ENCODE data around the gene TNS4.
A peak's percentile ranks its signal among the peaks of the same experiment; 100 is the strongest.

TNS4 gene

DNA sequence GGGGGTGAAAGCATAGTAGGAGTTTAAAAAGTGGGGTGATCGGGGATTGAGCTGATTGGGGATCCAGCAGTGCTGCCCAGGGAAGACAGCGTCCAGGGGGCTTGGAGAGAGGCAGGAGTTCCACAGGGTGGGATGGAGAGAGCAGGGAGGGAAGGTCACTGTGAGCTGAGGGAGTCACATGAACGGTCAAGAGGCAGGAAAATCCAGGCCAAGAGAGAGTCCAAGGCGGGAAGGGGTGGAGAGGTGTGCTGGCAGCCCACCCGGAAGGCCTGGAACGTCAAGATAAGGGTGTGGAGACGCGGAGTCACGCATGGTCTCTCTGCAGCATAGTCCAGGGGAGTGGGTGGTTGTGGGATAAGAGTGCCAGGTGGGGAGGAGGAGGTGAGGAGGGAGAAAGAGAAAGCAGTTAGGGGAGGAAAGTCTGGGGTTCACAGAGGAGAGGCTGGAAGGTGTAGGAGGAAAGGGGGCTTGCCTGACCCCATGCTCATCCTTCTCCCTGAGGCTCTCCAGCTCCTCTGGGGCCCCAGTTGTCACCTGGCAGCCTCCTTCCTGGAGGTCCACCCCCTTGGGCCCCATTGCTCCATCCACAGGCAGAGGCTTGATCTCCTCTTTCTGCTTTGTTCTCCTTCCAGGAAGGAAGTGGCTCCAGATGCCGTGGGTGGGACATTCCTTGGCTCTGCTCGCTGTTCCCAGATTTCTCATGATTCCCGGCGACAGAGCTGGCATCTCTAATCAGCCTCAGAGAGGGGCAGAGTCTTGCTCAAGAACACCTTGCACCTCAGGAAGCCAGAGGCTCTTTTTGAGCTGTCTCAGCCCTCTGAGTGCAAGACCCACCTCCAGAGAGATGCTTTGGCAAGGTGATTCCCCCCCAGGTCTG is 35.1 kb upstream of the TNS4 start:
- DNase-seq (ENCODE audit: low read depth) = peak; percentile 80

DNA sequence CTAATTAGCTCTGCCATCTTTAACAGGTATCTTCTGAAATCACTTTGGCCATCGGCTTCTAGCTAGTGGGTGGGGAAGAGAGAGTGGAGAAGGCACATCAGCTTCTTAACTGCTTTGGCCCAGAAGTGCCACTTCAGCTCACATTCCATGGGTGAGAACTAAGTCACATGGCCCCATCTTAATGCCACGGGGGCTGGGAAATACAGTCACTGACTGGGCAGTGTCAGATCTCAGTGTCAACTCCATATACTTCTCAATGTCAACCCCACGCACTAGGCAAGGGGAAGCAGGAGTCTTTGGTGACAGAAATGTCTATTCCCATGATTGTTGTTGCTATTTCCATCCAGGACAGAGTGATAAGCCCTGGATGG is 34.5 kb upstream of the TNS4 start:
- peak; percentile 75 for DNase-seq (ENCODE audit: low read depth)

DNA sequence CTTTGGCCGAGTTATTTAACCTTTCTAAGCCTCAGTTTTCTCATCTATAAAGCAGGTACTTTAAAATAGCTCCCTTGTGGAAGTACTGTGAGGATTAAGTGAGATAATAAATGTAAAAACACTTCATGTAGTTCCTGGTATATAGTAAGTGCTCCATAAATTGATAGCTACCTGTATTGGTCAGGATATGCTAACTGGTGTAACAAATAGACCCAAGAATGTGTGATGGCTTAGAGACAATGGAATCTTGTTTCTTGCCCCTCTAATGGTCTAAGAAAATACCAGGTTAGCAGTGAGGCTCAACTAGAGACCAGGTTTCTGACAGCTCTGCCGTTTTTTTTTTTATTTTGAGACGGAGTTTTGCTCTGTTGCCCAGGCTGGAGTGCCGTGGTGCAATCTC is 34.0 kb upstream of the TNS4 start:
- DNase-seq (ENCODE audit: low read depth) = no peak

DNA sequence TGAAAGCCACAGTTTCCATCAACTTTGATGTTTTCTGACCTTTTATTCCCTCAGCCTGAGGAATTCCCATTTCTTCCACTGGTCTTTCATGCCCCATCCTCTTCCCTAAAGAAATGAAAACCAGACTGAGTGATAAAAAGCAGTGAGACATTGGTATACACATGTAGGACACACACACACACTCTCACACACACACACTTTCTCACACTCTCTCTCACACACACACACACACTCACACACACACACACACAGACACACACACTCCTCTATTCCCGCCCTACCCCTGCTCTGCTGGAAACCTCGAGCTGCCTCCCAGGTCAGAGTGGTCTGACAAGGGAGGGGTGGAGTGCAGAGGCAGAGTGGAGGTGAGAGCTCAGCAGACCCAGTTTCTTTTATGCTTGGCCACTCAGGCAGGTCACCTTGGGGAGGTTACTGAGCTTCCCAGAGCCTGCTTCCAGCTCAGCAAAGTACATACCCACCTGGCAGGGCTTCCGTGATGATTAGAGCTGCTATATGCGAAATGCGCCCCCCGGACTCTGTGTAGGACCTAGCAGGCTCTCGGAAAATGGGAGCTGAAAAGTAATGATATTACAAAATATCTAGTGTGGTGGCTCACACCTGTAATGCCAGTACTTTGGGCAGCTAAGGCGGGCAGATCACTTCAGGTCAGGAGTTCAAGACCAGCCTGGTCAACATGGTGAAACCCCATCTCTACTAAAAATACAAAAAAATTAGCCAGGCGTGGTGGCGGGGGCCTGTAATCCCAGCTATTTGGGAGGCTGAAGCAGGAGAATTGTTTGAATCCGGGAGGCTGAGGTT is 33.2 kb upstream of the TNS4 start:
- DNase-seq (ENCODE audit: low read depth) = no peak

DNA sequence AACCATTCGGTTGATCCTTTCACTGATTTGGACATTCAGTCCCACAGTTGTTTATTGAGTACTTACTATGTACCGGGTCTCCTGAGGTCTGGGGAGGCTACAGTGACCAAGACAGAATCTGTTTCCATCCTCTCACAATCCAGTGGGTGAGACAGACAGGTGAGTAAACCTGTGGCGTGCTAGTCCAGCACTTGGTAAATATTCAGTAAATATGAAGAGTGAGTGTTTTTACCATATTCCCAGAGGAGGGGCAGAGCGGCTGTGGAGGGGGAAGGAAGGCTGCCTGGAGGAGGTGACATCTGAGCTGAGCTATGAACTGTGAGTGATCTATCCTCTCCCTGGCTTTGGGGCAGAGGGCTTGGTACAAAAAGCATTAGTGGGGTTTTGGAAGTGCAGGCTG is 32.5 kb upstream of the TNS4 start:
- no peak for DNase-seq (ENCODE audit: low read depth)

DNA sequence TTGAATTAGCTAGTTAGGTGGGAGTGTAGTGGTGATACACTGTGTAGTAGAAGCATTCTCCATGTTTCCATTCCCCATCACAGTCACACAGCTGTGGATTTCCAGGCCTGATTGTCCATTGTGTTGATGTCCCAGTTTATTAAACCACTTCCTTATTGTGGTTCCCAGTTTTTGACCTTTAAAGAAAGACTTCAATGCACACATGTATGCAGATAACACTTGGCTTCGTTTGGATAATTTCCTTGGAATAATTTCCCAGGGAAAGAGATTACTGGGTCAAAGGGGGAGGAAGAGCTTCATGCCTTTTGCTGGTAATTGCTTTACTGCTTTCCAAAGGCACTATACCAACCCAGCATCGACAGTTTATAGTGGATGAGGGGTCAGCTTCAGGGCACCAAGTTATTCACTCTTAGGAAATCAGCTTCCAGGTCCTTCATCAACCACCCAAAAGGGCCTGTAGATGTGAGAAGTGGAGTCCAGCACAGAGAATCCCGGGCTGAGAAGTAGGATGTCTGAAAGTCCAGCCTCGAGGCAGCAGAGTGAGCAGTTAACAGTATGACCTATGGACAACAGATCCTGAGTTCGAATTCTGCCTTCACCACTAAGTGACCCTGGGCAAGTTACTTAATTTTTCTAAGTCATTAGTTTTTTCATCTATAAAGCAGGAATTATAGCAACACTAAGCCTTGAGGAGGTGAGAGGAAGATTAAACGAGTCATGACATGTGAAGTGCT is 31.3 kb upstream of the TNS4 start:
- no peak for DNase-seq (ENCODE audit: low read depth)

DNA sequence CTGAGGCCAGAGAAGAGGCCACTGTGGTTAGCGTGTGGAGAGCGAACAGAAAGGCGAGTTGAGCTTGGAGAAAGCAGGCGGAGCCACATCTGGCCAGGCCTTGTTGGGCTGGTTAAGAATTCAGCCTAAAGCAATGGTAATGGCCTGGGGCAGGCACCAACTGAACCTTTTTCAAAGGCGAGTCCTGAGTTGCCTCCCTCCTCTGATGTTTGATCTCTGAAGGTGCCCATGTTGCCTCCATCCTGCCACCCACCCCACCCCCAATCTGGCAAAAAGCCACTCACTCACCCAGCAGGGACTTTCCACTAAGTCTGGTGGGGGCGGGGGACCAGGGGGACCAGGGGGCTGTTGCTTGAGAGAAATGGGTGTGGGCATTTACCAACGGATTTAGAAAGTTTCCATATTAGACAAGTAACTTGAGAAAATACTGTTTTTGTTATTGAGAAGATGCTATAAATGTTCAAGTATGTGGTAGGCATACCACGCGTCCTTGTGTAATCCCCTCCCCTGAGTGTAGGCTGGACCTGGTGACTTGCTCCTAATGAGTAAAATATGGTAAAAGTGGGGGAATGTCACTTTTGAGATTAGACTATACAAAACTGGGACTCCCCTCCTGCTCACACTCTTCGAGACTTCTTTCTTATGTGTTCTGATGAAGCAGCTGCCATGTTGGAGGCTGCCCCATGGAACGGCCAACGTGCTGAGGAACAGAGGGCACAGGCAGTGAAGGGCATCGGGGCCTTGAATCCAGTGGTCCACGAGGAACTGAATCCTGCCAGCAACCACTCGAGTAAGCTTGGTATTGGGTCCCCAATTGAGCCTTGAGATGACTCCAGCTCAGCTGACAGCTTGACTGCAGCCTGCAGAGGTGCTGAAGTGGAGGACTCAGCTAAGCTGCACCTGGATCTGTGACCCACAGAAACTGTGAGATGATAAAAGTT is 29.9 kb upstream of the TNS4 start:
- DNase-seq (ENCODE audit: low read depth) = no peak

DNA sequence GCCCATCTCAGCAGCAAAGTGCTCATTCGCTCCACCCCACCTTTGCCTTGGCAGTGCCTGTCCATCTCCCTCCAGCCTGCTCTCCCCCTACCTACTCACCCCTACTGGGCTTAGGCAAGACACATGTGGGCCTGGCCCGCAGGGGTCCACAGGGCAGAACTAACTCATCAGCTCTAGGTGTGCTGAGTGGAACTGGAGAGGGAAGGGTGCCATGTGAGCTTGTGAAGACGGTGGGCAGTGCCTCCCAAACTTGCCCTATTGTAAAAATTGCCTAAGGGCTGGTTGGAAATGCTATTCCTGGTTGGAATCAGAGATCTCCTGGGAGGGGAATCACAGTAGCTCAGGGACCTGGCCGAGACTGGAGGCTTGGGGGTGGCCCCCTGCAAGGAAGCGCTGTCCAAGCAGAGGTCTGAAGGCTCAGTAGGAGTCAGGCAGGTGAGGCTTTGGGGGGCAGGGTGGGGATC is 29.1 kb upstream of the TNS4 start:
- no peak for DNase-seq (ENCODE audit: low read depth)

DNA sequence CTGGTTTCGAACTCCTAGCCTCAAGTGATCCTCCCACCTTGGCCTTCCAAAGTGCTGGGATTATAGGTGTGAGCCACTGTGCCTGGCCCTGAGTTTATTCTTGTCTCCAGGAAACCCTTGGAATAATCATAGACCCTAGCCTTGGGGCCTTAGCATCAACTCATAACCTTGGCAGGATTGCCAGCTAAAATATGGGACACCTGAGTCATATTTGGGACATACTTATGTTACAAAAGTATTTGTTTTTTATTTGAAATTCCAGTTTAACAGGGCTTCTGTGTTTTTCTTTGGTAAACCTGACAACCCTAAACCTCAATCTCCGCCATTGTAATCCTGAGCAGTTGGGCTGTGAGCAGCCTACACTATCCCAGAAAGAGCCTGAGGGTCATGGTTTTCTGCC is 28.6 kb upstream of the TNS4 start:
- DNase-seq (ENCODE audit: low read depth) = no peak

DNA sequence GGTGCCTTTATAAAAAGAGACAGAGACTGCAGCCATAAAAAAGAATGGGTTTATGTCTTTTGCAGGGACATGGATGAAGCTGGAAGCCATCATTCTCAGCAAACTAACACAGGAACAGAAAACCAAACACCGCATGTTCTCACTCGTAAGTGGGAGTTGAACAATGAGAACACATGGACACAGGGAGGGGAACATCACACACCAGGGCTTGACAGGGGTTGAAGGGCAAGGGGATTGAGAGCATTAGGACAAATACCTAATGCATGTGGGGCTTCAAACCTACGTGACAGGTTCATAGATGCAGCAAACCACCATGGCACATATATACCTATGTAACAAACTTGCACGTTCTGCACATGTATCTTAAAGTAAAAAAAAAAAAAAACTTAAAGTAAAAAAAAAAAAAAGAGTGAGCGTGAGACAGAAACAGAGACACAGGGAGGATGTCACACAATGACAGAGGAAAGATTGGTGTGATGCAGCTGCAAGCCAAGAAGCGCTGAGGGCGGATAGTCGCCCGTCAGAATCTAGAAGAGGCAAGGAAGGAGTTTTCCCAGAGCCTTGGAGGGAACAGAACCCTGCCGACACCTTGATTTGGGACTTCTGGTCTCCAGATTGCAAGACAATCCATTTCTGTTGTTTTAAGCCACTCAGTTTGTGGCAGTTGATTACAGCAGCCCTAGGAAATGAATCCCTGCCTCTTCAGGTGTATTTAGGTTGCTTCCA is 27.4 kb upstream of the TNS4 start:
- no peak for DNase-seq (ENCODE audit: low read depth)

DNA sequence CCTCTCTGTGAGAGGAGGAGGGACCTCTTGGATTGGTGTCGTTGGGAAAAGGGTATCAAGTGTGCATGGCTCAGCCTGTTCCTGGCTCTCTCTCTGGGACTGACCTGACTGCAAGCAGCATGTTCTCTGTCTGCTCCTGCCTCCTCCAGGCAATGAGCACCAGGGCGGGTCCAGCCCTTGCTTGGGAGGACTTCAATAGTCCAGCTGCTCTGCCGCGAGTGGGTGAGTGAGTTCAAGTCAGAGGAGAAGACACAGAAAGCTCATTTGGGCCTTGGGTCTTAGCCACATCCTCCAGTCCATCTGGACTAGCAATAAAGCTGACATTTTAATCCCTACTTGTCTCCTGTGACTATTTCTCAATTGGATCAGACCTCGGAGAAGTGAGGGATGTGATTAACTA is 25.2 kb upstream of the TNS4 start:
- no peak for DNase-seq (ENCODE audit: low read depth)

DNA sequence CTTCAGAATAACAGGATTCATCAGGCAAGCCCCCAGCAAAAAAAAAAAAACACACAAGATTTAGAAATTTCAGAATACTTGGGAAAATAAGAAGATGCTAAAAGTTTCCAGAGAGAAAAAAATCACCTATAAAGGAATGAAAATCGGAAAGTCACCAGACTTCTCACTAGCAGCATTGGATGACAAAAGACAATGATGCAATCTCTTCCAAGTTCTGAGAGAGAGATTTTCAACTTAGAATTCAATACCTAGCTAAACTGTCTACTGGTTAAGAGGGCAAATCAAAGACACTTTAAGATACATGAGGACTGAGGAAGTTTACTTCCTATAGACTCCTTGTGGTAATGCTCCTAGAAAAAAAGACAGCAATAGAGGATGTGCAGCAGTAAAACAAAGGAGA is 23.9 kb upstream of the TNS4 start:
- no peak for DNase-seq (ENCODE audit: low read depth)

DNA sequence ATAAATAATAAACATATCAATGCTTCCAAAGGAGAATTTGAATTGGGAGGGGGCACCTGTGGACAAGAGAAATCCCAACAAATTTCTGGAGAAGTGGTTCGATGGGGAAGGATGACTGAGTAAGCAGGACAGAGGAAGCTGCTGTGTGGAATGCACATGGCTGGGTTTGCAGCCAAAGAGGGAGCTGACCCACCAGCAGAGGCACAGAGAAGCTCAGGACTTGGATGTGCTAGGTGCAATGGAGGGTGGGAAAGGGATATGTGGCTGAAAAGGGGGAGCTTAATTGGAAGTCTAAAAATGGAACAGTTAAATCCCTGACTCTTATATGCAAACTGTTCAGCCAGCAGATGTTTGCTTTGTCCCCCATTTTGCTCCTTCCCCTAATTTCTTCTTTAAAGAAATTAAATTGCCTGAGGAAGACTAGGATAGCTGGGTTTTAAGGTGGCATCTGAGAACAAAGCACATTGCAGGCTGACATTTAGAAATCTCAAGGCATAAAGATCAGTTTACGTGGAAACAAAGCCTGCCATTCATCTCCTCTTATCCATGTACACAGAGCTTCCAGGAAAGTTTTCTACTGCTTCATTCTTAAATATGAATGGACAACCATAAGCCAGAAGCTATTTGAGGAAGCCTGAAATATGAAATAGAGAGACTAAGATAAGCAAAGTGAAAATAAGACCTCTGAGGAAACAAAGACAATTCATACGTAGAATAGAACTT is 23.0 kb upstream of the TNS4 start:
- no peak for DNase-seq (ENCODE audit: low read depth)

DNA sequence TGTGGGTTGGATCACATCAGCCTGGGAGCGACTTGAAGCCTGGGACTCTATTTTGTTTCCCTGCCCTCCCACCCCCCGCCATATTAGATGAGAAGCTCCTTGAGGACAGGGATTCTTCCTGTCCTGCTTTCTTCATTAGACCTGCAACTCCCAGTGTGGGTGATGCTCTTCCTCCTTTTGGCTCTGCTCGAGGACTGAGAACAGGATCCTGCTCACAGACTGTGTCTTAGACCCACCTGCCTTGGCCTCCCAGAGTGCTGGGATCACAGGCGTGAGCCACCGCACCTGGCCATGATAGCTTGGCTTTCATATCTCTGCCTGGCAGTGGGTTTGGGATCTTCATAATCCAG is 21.5 kb upstream of the TNS4 start:
- DNase-seq (ENCODE audit: low read depth) = no peak

DNA sequence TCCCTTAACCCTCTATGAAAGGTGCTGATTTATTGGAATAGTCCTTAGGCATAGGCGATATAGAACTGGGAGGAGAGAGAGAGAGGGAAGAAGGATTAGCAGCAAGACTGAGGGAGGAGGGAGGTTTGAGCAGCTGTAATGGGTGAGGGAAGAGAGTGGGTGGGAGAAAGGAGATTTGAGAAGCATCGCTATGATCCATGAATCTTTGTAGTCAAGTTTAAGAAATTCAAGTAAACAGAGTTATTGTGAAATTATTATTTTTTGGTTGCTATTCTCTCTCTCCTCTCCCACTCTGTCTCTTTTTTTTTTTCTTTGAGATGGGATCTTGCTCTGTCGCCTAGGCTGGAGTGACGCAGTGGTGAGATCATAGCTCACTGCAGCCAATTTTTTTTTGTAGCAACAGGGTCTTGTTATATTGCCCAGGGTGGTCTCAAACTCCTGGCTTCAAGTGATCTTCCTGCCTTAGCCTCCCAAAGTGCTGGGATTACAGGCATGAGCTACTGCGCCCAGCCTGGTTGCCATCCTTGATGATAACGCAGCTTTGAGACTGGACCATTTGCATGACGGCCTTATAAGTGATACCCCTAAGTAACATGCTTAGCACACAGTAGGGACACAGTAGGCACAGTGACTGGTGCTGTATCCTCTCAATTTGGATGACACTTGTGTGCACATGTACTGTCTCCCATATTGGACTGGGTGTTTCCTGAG is 21.0 kb upstream of the TNS4 start:
- no peak for DNase-seq (ENCODE audit: low read depth)

DNA sequence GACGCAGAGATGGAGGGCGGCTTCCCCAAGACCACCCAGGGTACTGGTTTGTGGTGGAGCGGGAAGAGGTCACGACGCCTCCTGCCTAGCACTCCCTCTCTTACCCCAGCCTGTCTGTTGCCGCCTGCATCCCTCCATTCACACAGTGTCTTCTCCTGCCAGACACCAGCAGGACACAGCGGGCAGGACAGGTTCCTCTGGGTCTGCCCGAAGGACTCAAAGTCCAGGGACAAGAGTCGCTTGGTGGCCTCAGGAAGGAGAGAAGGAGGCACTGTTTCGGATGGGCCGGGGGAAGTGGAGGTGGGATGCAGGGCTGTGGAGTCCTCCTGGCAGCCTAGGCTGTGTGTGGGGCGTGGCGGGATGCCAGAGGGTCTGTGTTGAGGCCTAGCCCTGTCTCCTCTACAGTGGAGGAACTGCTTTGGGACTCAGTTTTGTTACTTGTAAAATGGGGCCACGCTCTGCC is 19.6 kb upstream of the TNS4 start:
- DNase-seq (ENCODE audit: low read depth) = no peak

DNA sequence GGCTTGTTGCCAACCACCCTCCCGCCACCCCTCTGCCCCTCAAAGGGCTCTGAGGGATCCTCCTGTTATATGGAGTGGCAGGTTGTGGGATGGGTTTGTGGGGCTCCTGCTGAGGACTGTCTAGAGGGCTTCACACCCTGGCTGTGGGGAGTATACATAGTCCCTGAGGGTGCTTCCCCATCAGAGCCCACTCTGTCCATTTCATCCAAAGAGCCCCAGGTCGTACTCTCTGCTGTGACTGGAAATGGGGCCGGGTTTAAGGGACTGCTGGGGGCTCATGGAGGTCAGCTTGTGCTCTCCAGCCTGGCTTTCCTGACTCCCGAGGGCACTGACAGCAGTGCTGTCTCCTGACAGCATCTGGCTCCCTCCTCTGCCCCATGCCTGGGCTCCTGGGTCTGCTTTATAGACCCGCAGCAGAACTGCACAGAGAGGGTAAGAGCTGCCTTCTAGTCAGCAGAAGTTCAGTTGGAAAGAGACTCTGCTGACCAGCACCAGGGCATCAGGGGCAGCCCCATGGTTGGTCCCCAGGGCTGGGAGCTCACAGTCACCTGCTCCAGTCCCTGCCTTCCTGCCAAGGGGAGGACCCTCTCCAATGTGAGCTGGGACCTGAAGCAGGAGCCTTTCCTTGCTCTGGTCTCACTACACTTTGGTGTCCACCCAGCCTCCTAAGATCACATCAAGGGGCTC is 17.8 kb upstream of the TNS4 start:
- no peak for DNase-seq (ENCODE audit: low read depth)

DNA sequence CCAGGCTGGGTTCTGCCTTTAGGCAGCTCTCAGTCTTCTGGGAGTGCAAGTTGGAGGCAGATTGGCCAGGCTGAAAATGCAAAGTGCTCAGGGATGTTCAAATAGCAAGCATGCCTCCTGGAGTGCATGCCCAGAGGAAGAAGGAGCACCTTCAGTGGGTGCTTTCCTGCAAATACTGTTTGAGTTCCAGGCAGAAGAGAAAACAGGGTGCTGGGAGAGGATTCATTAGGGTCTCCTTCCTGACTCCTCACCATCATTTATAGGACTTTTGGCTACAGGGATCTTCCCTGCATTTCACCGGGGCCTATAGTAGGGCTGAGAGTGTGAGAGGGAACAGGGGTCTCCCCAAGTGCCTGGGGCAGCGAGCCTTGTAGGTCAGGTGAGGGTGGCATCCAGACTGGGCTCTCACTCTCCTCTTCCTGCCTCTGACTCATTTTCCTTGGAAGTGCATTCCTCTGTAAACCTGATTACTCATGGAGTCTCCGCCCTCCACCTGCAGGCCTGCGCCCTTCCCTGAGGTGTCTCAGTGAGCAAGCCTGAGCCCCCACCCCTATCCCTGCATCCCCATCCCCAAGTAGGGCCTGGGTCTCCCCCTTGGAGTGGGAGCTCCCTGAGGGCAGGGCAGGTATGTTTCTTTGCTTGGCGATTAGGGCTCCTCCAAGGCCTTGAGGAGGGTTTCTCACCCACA is 17.1 kb upstream of the TNS4 start:
- DNase-seq (ENCODE audit: low read depth) = peak; percentile 46
